K562 (cell line): ENCODE measurements around the gene NOC4L. TPM values are rescaled to one million over a fixed set of nuclear protein-coding genes. Genes with fewer than 3 reads are reported as not detected.
"Not testable (repeated sequence)": the region's sequence is repeated elsewhere in the genome, so short reads cannot be mapped to it uniquely, and the experiment has no call there.

ENCODE experiments used
- ATAC-seq: fragments of 200-7000 bp; cut with Tn5 transposase; 3 replicates; pipeline ENCODE4 v1.9.1; 2020; ENCODE audit warnings: moderate library complexity
- BruUV-seq: library from RNA; stranded (reverse); fragments of 400-500 nt; replicated peaks from 2 replicates; lab custom pipeline; 2021; lab: Mats Ljungman, UMichigan
- CTCF ChIA-PET: fragments of 300-600 bp; formaldehyde crosslinking; extraction: SDS; loops from one replicate; lab custom pipeline; 2021; ENCODE audit warnings: low intra/inter-chr PET ratio; lab: Yijun Ruan, JAX
- POLR2A ChIA-PET: fragments of 300-600, 350-650 bp; sonication (Branson Sonifier 250); formaldehyde crosslinking; extraction: SDS; loops from one replicate; lab custom pipeline; 2021; ENCODE audit warnings: antibody characterized with exemption, inconsistent platforms; lab: Yijun Ruan, JAX
- DNase-seq, 4 experiments: peaks; one replicate each; pipeline versions ENCODE4 v3.0.0 to v3.0.0-alpha.2; 2011 to 2018; ENCODE audit warnings: low spot score in 3 of 4, mixed read lengths in 3 of 4; ENCODE audit errors: extremely low read depth in 1 of 4
- FAIRE-seq: peaks from 2 replicates; lab custom pipeline; 2011; peaks lifted over from hg19 to GRCh38; lab: Jason Lieb, UNC
- H2AFZ ChIP-seq: 2 replicates; pipeline ENCODE4 v1.6.0; 2011; ENCODE audit warnings: low read depth, low read length, control low read depth, inconsistent platforms
- H3K27ac ChIP-seq: fragments of 200-600 bp; 3 replicates; pipeline ENCODE4 v1.8.0; 2011; ENCODE audit warnings: low read depth, mild to moderate bottlenecking, control low read depth, inconsistent platforms, low read length, moderate library complexity, mixed read lengths; ENCODE audit errors: extremely low read depth
- H3K27me3 ChIP-seq, 2 experiments: fragments of 300-600 bp in 1 of 2; 2 replicates in 1 of 2; 3 replicates in 1 of 2; pipeline versions ENCODE4 v1.6.0 to v1.8.0; 2011; ENCODE audit warnings: inconsistent platforms in 2 of 2, low read length in 2 of 2, mild to moderate bottlenecking in 1 of 2, mixed read lengths in 1 of 2, moderate library complexity in 1 of 2; ENCODE audit not compliant: control insufficient read depth in 2 of 2, insufficient read depth in 2 of 2
- H3K36me3 ChIP-seq: fragments of 300-600 bp; 3 replicates; pipeline ENCODE4 v1.8.0; 2011; ENCODE audit warnings: mild to moderate bottlenecking, low read length, inconsistent platforms; ENCODE audit not compliant: control insufficient read depth, insufficient read depth
- H3K4me1 ChIP-seq, 2 experiments: fragments of 200-600 bp in 1 of 2; replicated peaks in 1 of 2; 2 replicates in 1 of 2; 3 replicates in 1 of 2; pipeline versions ENCODE4 v1.5.1 to v1.8.0; 2011; ENCODE audit warnings: inconsistent platforms in 2 of 2, low read length in 2 of 2, mild to moderate bottlenecking in 1 of 2, mixed read lengths in 1 of 2, moderate library complexity in 1 of 2; ENCODE audit not compliant: control insufficient read depth in 2 of 2, insufficient read depth in 2 of 2
- H3K4me2 ChIP-seq: 2 replicates; pipeline ENCODE4 v1.6.1; 2011; ENCODE audit warnings: low read length, control low read depth, inconsistent platforms, mixed read lengths; ENCODE audit not compliant: insufficient read depth
- H3K4me3 ChIP-seq: fragments of 200-600 bp; sonication (generic), shearing (Covaris generic); 2 replicates; pipeline ENCODE4 v1.5.1; 2016; ENCODE audit warnings: control low read depth, inconsistent platforms
- H3K79me2 ChIP-seq: fragments of 200-600 bp; 3 replicates; pipeline ENCODE4 v1.8.0; 2011; ENCODE audit warnings: low read length, inconsistent platforms; ENCODE audit not compliant: control insufficient read depth, insufficient read depth
- H3K9ac ChIP-seq, 2 experiments: 2 replicates each; pipeline versions ENCODE4 v1.6.0 to v1.6.1; 2011; ENCODE audit warnings: low read depth in 2 of 2, low read length in 2 of 2, control low read depth in 1 of 2, inconsistent platforms in 1 of 2, mild to moderate bottlenecking in 1 of 2, mixed read lengths in 1 of 2; ENCODE audit not compliant: insufficient read depth in 1 of 2
- H3K9me1 ChIP-seq: one replicate; pipeline ENCODE4 v1.6.0; 2011; ENCODE audit warnings: inconsistent platforms, mild to moderate bottlenecking, low read length, moderate library complexity; ENCODE audit not compliant: control insufficient read depth, insufficient read depth
- H3K9me3 ChIP-seq: replicated peaks from 2 replicates; pipeline ENCODE4 v1.5.1; 2011; ENCODE audit warnings: low read depth, low read length, inconsistent platforms; ENCODE audit not compliant: control insufficient read depth, insufficient read depth
- H4K20me1 ChIP-seq: replicated peaks from 2 replicates; pipeline ENCODE4 v1.6.1; 2011; ENCODE audit warnings: low read length, inconsistent platforms, mixed read lengths; ENCODE audit not compliant: control insufficient read depth, insufficient read depth
- POLR2G ChIP-seq: fragments of 200-400 bp; formaldehyde crosslinking; IDR thresholded peaks from 2 replicates; pipeline ENCODE4 v1.6.1; 2017; ENCODE audit warnings: low read depth, mild to moderate bottlenecking, antibody characterized with exemption, low read length, moderate library complexity
- POLR3A ChIP-seq: IDR thresholded peaks from 2 replicates; pipeline ENCODE4 v1.6.1; 2011; ENCODE audit warnings: borderline replicate concordance, mild to moderate bottlenecking, moderate library complexity; ENCODE audit not compliant: insufficient read length, insufficient read depth; ENCODE audit errors: extremely low read depth
- RUNX1 ChIP-seq: sonication (generic); IDR thresholded peaks from 2 replicates; pipeline ENCODE4 v1.6.1; 2016; ENCODE audit warnings: antibody characterized with exemption, low read depth
- STAT5A ChIP-seq: IDR thresholded peaks from 2 replicates; pipeline ENCODE4 v1.6.1; 2012; ENCODE audit warnings: low read length, inconsistent platforms, borderline replicate concordance
- TRIM28 ChIP-seq: fragments of 450-650 bp; IDR thresholded peaks from 2 replicates; pipeline ENCODE4 v1.6.1; 2017
- ZNF143 ChIP-seq: sonication (generic); formaldehyde crosslinking; IDR thresholded peaks from 2 replicates; pipeline ENCODE4 v1.9.0; 2022; ENCODE audit warnings: mild to moderate bottlenecking, missing genetic modification reagents
- WGBS: fragments of 100-300 bp; shearing (Covaris generic); methylation state at CpG from one replicate; pipeline ENCODE4 v1.1.6; 2016; ENCODE audit warnings: low coverage, mixed read lengths; ENCODE audit not compliant: insufficient coverage; ENCODE audit errors: missing lambda C conversion rate; 5-methylcytosine and 5-hydroxymethylcytosine counted together
- in situ Hi-C: fragments of 300-500 bp; cut with MboI; formaldehyde crosslinking; loops from 4 replicates; pipeline ENCODE4 v1.15.0; 2018; ENCODE audit warnings: inconsistent platforms, mixed read lengths
- intact Hi-C: fragments of 100-400 bp; cut with micrococcal nuclease; formaldehyde crosslinking; loops from 2 replicates; pipeline ENCODE4 v1.14.2; 2022
- polyA plus RNA-seq, 8 experiments: library from polyadenylated mRNA; depleted of rRNA in 4 of 8; stranded (reverse) in 5 of 8; unstranded in 3 of 8; fragments of >200 nt; fragmentation: Nextera tagmentation in 2 of 8; fragmentation: Illumina TruSeq in 1 of 8; extraction: Ambion mirVana in 2 of 8; extraction: Trizol in 1 of 8; gene quantifications; 2 replicates each; pipeline versions ENCODE4 v1.2.1 to v1.2.3, GENCODE V29; 2011 to 2014; ENCODE audit warnings: inconsistent platforms in 1 of 8, missing spikeins in 1 of 8
- total RNA-seq, 7 experiments: library from RNA; depleted of rRNA in 6 of 7; stranded (reverse); fragments of >200 nt in 6 of 7; fragmentation: Illumina TruSeq in 2 of 7; extraction: Trizol in 2 of 7; gene quantifications; 2 replicates each; pipeline versions ENCODE4 v1.2.1 to v1.2.3, GENCODE V29; 2011 to 2021; ENCODE audit warnings: low replicate concordance in 1 of 7
- TF ChIP-seq, protein P1 (sequence below): fragments of 450-650 bp; formaldehyde crosslinking; IDR thresholded peaks from 2 replicates; pipeline ENCODE4 v1.4.0; 2020; ENCODE audit warnings: mild to moderate bottlenecking, mixed read lengths

The NOC4L gene
- total and polyA plus RNA-seq, 9 of the 15 experiments (the other 6 are each of a cell fraction or from before 2014, with no cell fraction given) = 1.3 to 77.0 (median 20.0) TPM

DNA sequence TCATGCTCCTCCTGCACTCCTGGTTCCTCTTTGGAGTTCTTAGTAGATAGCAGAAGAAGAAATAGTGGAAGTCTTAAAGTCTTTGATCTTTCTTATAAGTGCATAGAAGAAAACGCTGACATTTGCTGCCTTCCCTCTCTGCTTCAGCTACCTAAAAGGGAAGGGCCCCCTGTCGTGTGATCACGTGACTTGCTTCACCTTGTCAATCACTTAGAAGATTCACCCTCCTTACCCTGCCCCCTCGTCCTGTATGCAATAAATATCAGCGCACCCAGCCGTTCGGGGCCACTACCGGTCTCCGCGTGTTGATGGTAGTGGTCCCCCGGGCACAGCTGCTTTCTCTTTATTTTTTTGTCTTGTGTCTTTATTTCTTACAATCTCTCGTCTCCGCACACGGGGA lies 41.2 kb upstream of the NOC4L start:
- H3K9ac ChIP-seq, POLR2A ChIA-PET, H3K9me1 ChIP-seq, BruUV-seq, in situ Hi-C loops, H3K27me3 ChIP-seq, H3K27ac ChIP-seq, H3K9me3 ChIP-seq, H3K4me2 ChIP-seq, CTCF ChIA-PET, FAIRE-seq, H3K4me1 ChIP-seq, DNase-seq, intact Hi-C loops, ATAC-seq, H4K20me1 ChIP-seq, H2AFZ ChIP-seq, H3K4me3 ChIP-seq: not testable (repeated sequence)
- TF ChIP-seq, protein P1, sequence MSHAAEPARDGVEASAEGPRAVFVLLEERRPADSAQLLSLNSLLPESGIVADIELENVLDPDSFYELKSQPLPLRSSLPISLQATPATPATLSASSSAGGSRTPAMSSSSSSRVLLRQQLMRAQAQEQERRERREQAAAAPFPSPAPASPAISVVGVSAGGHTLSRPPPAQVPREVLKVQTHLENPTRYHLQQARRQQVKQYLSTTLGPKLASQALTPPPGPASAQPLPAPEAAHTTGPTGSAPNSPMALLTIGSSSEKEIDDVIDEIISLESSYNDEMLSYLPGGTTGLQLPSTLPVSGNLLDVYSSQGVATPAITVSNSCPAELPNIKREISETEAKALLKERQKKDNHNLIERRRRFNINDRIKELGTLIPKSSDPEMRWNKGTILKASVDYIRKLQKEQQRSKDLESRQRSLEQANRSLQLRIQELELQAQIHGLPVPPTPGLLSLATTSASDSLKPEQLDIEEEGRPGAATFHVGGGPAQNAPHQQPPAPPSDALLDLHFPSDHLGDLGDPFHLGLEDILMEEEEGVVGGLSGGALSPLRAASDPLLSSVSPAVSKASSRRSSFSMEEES (CRISPR knock-in tag) = peak; percentile 18; the same call in 1 of the 2 replicates
- Histone ChIP-seq H3K36me3 (peaks cover 55% of the 10 kb centered on the region; the same call in 2 of the 3 replicates), H3K79me2 (peaks cover 13% of the 10 kb centered on the region; the same call in 2 of the 3 replicates)
- 86% methylated on average over 14 of the region's 14 CpGs for WGBS

DNA sequence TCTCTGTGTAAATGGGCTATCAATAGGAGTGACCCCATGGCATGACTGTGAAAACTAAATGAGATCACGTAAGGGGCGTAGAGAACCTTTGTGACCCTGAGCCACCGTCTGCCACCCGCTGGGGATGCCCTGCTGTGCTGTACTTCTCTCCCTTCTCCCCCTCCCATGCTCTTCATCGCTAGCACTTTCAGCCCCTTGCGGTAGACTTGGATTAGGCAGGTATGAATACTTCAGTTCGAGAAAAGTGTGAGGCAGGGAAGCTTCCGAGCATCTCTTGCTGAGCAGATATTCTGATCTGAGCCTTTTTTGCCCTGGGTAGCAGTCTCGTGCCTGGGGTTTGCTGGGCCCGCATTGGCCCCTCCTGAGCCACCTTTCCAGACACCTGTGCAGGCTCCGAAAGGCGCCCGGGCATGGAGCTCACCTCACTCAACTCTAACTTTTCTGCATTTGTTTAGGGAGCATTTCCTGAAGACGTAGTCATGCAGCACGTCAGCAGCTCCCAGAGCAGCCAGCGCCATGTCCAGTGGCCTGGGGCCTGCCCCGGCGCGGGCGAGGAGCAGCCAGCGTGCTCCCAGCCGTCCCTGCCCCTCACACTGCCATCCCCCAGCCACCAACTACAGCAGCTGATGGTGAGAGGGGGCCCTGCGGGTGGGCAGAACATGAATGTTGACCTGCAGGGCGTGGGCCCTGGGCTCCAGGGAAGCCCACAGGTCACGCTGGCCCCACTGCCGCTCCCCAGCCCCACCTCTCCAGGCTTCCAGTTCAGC lies 40.5 kb upstream of the NOC4L start:
- no peak overlapping the region for H2AFZ ChIP-seq
- no peak for ATAC-seq
- ChIA-PET POLR2A (no interaction called here), CTCF (no interaction called here)
- no peaks in the 10 kb centered on the region for H3K27me3 ChIP-seq
- H3K9me3 ChIP-seq = no peaks in the 10 kb centered on the region
- no peak for FAIRE-seq
- no peak overlapping the region for H3K4me3 ChIP-seq
- no peaks in the 10 kb centered on the region for H3K9me1 ChIP-seq
- no TSS peak for BruUV-seq
- TF ChIP-seq POLR2G = peak; percentile 50
- TF ChIP-seq RUNX1 = no peak
- no peak for TF ChIP-seq POLR3A
- no peak for TF ChIP-seq TRIM28
- no peak for TF ChIP-seq ZNF143 (CRISPR knock-in tag)
- TF ChIP-seq STAT5A = no peak
- no peak overlapping the region for H3K27ac ChIP-seq
- H3K9ac ChIP-seq = no peak overlapping the region
- H3K4me2 ChIP-seq = no peak overlapping the region
- 96% methylated on average over 25 of the region's 26 CpGs for WGBS
- peaks cover 58% of the 10 kb centered on the region; the same call in 2 of the 3 replicates for H3K36me3 ChIP-seq
- H4K20me1 ChIP-seq = no peaks in the 10 kb centered on the region
- peaks cover 0 to 10% of the 10 kb centered on the region in 2 experiments; a peak in 1 of 5 replicates for H3K4me1 ChIP-seq
- no peak for DNase-seq
- in situ Hi-C loops (no loop called here), intact Hi-C loops (no loop called here)
- peaks cover 8% of the 10 kb centered on the region; the same call in 2 of the 3 replicates for H3K79me2 ChIP-seq
